Stomach (tissue), 9 donors: ENCODE results near the gene RNU6-9. TPM values are rescaled to one million over a fixed set of nuclear protein-coding genes. Genes with fewer than 3 reads are reported as not detected.

Experiments
- DNase-seq, 2 donors: peaks; one replicate each; pipeline versions ENCODE4 v3.0.0 to v3.0.0-alpha.2; 2013 to 2019
- H3K27ac ChIP-seq, 5 donors: fragments of 200-600 bp in 4 of 5; sonication (generic) in 4 of 5; one replicate each; pipeline ENCODE4 v1.5.1; 2013 to 2019; ENCODE audit warnings: mild to moderate bottlenecking in 1 of 5, moderate library complexity in 1 of 5
- H3K27me3 ChIP-seq, 3 donors: fragments of 200-600 bp; sonication (generic); one replicate each; pipeline ENCODE4 v1.5.1; 2017 to 2019; ENCODE audit warnings: mixed run types in 1 of 3
- H3K36me3 ChIP-seq, 4 donors: fragments of 200-600 bp; sonication (generic); 1 replicate in 3 of 4; 2 replicates in 1 of 4; pipeline ENCODE4 v1.5.1; 2016 to 2019
- H3K4me1 ChIP-seq, 4 donors: fragments of 200-600 bp; sonication (generic); one replicate each; pipeline ENCODE4 v1.5.1; 2016 to 2019
- H3K4me3 ChIP-seq, 4 donors: fragments of 200-600 bp; sonication (generic) in 3 of 4; one replicate each; pipeline ENCODE4 v1.5.1; 2016 to 2019; ENCODE audit warnings: mild to moderate bottlenecking in 1 of 4
- H3K9me3 ChIP-seq, 4 donors: fragments of 200-600 bp; sonication (generic); one replicate each; pipeline ENCODE4 v1.5.1; 2016 to 2019
- CTCF ChIP-seq, 7 experiments: fragments of 450-650 bp in 4 of 7; fragments of 200-600 bp in 3 of 7; sonication (generic) in 3 of 7; IDR thresholded peaks; one replicate each; pipeline ENCODE4 v1.5.1; 2016 to 2019; ENCODE audit warnings: antibody characterized with exemption in 7 of 7, control low read depth in 2 of 7, mild to moderate bottlenecking in 1 of 7
- EP300 ChIP-seq: sonication (generic); formaldehyde crosslinking; IDR thresholded peaks from one replicate; pipeline ENCODE4 v1.6.1; 2017; ENCODE audit warnings: antibody characterized with exemption
- POLR2A ChIP-seq, 4 donors: fragments of 450-650 bp; IDR thresholded peaks; one replicate each; pipeline ENCODE4 v1.6.1; 2016; ENCODE audit warnings: antibody characterized with exemption in 4 of 4, control low read depth in 2 of 4, mild to moderate bottlenecking in 1 of 4, moderate library complexity in 1 of 4
- POLR2AphosphoS5 ChIP-seq, 3 donors: sonication (generic); formaldehyde crosslinking; IDR thresholded peaks; one replicate each; pipeline ENCODE4 v1.6.1; 2016; ENCODE audit warnings: antibody characterized with exemption in 3 of 3
- WGBS, 5 donors: extraction: QIAGEN DNeasy Blood & Tissue Kit in 3 of 5; methylation state at CpG; one replicate each; pipeline versions ENCODE4 v1.1.5 to v1.1.7; 2013 to 2018; 5-methylcytosine and 5-hydroxymethylcytosine counted together
- intact Hi-C: fragments of 100-400 bp; cut with DNase I; formaldehyde crosslinking; loops from one replicate; pipeline ENCODE4 v1.15.1; 2023; ENCODE audit warnings: low total_unique reads
- polyA plus RNA-seq, 3 donors: library from polyadenylated mRNA; stranded (reverse); fragments of 200-250 nt; gene quantifications; one replicate each; pipeline ENCODE4 v1.2.3, GENCODE V29; 2013
- total RNA-seq, 5 donors: library from RNA; depleted of rRNA; stranded (reverse); fragments of >200 nt; gene quantifications; one replicate each; pipeline versions ENCODE4 v1.1.0 to v1.2.3, GENCODE V29; 2014 to 2016
- donor health status: healthy with polysubstance abuse.
- donor health status: Bipolar disorder and iron deficiency.
- donor health status: healthy.

Gene RNU6-9
- total and polyA plus RNA-seq, 8 donors, result not detected

GRCh38 chr19:855566-856120, 37.6 kb upstream of the RNU6-9 start:
- H3K36me3 ChIP-seq, result no peaks in the 10 kb centered on the region
- 74 to 83% (median 78%) methylated on average over 36 to 40 of the region's 40 CpGs for WGBS, 5 donors
- intact Hi-C loops, result loop anchor here (5.0 kb wide), 1 partner anchor 88 kb away; no protein-coding TSS in a partner anchor
- H3K4me1 ChIP-seq, result peaks cover 18 to 38% (median 32%) of the 10 kb centered on the region in 4 donors
- H3K4me3 ChIP-seq, result no peak overlapping the region
- DNase-seq, result no peak
- peaks cover 8 to 83% (median 45%) of the 10 kb centered on the region in 3 donors for H3K27me3 ChIP-seq
- no peaks in the 10 kb centered on the region for H3K9me3 ChIP-seq
- no peak overlapping the region for H3K27ac ChIP-seq
- TF ChIP-seq POLR2AphosphoS5 (IDR thresholded peaks at IDR 0.05) (no peak), EP300 (no peak)

- Histone ChIP-seq H3K4me3 (no peak overlapping the region), H3K27ac (peak overlapping the region in 2 of 5 donors; percentile 4 to 71), H3K4me1 (peaks cover 21 to 44% (median 39%) of the 10 kb centered on the region in 4 donors), H3K9me3 (no peaks in the 10 kb centered on the region), H3K36me3 (no peaks in the 10 kb centered on the region), H3K27me3 (peaks cover 2 to 85% (median 36%) of the 10 kb centered on the region in 3 donors)
- 77 to 80% (median 80%) methylated on average over 9 of the region's 9 CpGs for WGBS, 5 donors
- DNase-seq, result no peak
- intact Hi-C loops, result loop anchor here (5.0 kb wide), 1 partner anchor 91 kb away; no protein-coding TSS in a partner anchor
- TF ChIP-seq POLR2A (IDR thresholded peaks at IDR 0.05), result no peak
- no peak for TF ChIP-seq POLR2AphosphoS5 (IDR thresholded peaks at IDR 0.05)
- no peak for TF ChIP-seq EP300
- TF ChIP-seq CTCF (IDR thresholded peaks at IDR 0.05), result no peak
Measured at GRCh38 chr19:858284-858683, 35.0 kb upstream of the RNU6-9 start.

GRCh38 chr19:858868-859843, 34.1 kb upstream of the RNU6-9 start, which contains the start of gene CFD:
TSS of gene CFD (plus strand) at chr19:859664. CDS start at chr19:859690, 26 bp downstream.
- intact Hi-C loops, result loop anchor here (5.0 kb wide), 1 partner anchor 92 kb away; no protein-coding TSS in a partner anchor
- DNase-seq, result peak; percentile 38 to 45

GRCh38 chr19:861141-861755, 32.0 kb upstream of the RNU6-9 start:
- no peak for DNase-seq
- no peaks in the 10 kb centered on the region for H3K36me3 ChIP-seq
- TF ChIP-seq EP300, result no peak
- TF ChIP-seq POLR2A (IDR thresholded peaks at IDR 0.05), result no peak
- TF ChIP-seq POLR2AphosphoS5 (IDR thresholded peaks at IDR 0.05), result no peak
- peaks cover 0 to 61% (median 28%) of the 10 kb centered on the region in 3 donors for H3K27me3 ChIP-seq
- WGBS, 5 donors, result 28 to 70% (median 64%) methylated on average over 2 to 31 of the region's 35 CpGs
- no peaks in the 10 kb centered on the region for H3K9me3 ChIP-seq
- peak overlapping the region; percentile 38 to 48 (median 42) for H3K4me3 ChIP-seq
- peaks cover 29 to 54% (median 44%) of the 10 kb centered on the region in 4 donors for H3K4me1 ChIP-seq
- no peak overlapping the region for H3K27ac ChIP-seq
- intact Hi-C loops, result no loop called here

More at GRCh38 chr19:858868-859843, 34.1 kb upstream of the RNU6-9 start, which contains the start of gene CFD:
- H3K4me3 ChIP-seq, result peak within 1 kb of the TSS; percentile 38 to 48 (median 42)
- no peaks in the 10 kb centered on the region for H3K36me3 ChIP-seq
- peaks cover 0 to 79% (median 35%) of the 10 kb centered on the region in 3 donors for H3K27me3 ChIP-seq
- peaks cover 29 to 52% (median 43%) of the 10 kb centered on the region in 4 donors for H3K4me1 ChIP-seq
- peak within 1 kb of the TSS; percentile 22 to 74 (median 71) for H3K27ac ChIP-seq
- TF ChIP-seq POLR2AphosphoS5 (IDR thresholded peaks at IDR 0.05), result peak in 2 of 3 donors; percentile 58 to 79
- TF ChIP-seq CTCF (IDR thresholded peaks at IDR 0.05), result no peak
- TF ChIP-seq EP300, result no peak
- no peak for TF ChIP-seq POLR2A (IDR thresholded peaks at IDR 0.05)
- no peaks in the 10 kb centered on the region for H3K9me3 ChIP-seq
- WGBS, 5 donors, result 26 to 38% (median 34%) methylated on average over 11 to 24 of the region's 24 CpGs
